H1 (cell line): ENCODE measurements around the gene NXF3. TPM values are rescaled to one million over a fixed set of nuclear protein-coding genes. Genes with fewer than 3 reads are reported as not detected.

ENCODE experiments used
- NRF1 ChIP-seq: IDR thresholded peaks from 2 replicates; pipeline ENCODE4 v1.6.1; 2011; ENCODE audit warnings: mild to moderate bottlenecking, low read depth, low read length, improper control_type of control experiment
- SP2 ChIP-seq: IDR thresholded peaks from 2 replicates; pipeline ENCODE4 v1.6.1; 2012; ENCODE audit warnings: mild to moderate bottlenecking, low read length, inconsistent platforms
- SUZ12 ChIP-seq: fragments of 200-600 bp; sonication (generic); IDR thresholded peaks from 2 replicates; pipeline ENCODE4 v1.6.1; 2012; ENCODE audit warnings: mild to moderate bottlenecking, inconsistent platforms, low read length, moderate library complexity, mixed read lengths
- polyA plus RNA-seq, 7 experiments: library from polyadenylated mRNA; depleted of rRNA in 3 of 7; stranded (reverse) in 5 of 7; unstranded in 2 of 7; fragments of >200 nt in 5 of 7; fragments of 200-250 nt in 2 of 7; gene quantifications; 1 replicate in 5 of 7; 2 replicates in 1 of 7; 4 replicates in 1 of 7; pipeline versions ENCODE4 v1.2.1 to v1.2.3, GENCODE V29; 2011 to 2013; ENCODE audit warnings: missing spikeins in 2 of 7, mixed read lengths in 2 of 7
- total RNA-seq: library from RNA; stranded (reverse); fragmentation: NEBNext Ultra II Directional; extraction: Animal tissue kit (Norgen Biotek cat#: 25700); gene quantifications from 2 replicates; pipeline ENCODE4 v1.2.1, GENCODE V29; 2021
- TF ChIP-seq, protein P1 (sequence below): fragments of 300-600 bp; sonication (generic); IDR thresholded peaks from 2 replicates; pipeline ENCODE4 v1.7.1; 2012; ENCODE audit warnings: low read length, moderate library complexity, mild to moderate bottlenecking, inconsistent platforms; ENCODE audit not compliant: insufficient replicate concordance

NXF3 gene
- total and polyA plus RNA-seq, 2 of the 8 experiments (the other 6 are each of a cell fraction or from before 2014, with no cell fraction given) = 0.12 TPM; not detected in 1

DNA sequence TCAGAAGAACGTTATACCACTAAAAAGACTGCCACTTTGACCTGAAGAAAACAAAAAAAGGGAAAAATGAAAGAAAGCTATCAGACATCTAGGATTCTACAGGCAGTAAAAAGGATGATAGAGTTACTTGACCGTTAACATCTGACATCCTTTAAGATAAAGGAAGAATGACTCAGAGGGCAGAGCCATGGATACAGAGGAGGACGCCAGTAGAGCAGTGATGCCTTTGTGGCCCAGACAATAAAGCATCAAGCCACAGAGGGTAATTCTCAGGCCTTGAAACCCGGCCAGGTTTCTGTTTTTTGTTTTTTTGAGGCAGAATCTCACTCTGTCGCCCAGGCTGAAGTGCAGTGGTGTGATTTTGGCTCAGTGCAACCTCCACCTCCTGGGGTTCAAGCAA, 19.5 kb downstream of the NXF3 start (continued):
- TF ChIP-seq, protein P1, sequence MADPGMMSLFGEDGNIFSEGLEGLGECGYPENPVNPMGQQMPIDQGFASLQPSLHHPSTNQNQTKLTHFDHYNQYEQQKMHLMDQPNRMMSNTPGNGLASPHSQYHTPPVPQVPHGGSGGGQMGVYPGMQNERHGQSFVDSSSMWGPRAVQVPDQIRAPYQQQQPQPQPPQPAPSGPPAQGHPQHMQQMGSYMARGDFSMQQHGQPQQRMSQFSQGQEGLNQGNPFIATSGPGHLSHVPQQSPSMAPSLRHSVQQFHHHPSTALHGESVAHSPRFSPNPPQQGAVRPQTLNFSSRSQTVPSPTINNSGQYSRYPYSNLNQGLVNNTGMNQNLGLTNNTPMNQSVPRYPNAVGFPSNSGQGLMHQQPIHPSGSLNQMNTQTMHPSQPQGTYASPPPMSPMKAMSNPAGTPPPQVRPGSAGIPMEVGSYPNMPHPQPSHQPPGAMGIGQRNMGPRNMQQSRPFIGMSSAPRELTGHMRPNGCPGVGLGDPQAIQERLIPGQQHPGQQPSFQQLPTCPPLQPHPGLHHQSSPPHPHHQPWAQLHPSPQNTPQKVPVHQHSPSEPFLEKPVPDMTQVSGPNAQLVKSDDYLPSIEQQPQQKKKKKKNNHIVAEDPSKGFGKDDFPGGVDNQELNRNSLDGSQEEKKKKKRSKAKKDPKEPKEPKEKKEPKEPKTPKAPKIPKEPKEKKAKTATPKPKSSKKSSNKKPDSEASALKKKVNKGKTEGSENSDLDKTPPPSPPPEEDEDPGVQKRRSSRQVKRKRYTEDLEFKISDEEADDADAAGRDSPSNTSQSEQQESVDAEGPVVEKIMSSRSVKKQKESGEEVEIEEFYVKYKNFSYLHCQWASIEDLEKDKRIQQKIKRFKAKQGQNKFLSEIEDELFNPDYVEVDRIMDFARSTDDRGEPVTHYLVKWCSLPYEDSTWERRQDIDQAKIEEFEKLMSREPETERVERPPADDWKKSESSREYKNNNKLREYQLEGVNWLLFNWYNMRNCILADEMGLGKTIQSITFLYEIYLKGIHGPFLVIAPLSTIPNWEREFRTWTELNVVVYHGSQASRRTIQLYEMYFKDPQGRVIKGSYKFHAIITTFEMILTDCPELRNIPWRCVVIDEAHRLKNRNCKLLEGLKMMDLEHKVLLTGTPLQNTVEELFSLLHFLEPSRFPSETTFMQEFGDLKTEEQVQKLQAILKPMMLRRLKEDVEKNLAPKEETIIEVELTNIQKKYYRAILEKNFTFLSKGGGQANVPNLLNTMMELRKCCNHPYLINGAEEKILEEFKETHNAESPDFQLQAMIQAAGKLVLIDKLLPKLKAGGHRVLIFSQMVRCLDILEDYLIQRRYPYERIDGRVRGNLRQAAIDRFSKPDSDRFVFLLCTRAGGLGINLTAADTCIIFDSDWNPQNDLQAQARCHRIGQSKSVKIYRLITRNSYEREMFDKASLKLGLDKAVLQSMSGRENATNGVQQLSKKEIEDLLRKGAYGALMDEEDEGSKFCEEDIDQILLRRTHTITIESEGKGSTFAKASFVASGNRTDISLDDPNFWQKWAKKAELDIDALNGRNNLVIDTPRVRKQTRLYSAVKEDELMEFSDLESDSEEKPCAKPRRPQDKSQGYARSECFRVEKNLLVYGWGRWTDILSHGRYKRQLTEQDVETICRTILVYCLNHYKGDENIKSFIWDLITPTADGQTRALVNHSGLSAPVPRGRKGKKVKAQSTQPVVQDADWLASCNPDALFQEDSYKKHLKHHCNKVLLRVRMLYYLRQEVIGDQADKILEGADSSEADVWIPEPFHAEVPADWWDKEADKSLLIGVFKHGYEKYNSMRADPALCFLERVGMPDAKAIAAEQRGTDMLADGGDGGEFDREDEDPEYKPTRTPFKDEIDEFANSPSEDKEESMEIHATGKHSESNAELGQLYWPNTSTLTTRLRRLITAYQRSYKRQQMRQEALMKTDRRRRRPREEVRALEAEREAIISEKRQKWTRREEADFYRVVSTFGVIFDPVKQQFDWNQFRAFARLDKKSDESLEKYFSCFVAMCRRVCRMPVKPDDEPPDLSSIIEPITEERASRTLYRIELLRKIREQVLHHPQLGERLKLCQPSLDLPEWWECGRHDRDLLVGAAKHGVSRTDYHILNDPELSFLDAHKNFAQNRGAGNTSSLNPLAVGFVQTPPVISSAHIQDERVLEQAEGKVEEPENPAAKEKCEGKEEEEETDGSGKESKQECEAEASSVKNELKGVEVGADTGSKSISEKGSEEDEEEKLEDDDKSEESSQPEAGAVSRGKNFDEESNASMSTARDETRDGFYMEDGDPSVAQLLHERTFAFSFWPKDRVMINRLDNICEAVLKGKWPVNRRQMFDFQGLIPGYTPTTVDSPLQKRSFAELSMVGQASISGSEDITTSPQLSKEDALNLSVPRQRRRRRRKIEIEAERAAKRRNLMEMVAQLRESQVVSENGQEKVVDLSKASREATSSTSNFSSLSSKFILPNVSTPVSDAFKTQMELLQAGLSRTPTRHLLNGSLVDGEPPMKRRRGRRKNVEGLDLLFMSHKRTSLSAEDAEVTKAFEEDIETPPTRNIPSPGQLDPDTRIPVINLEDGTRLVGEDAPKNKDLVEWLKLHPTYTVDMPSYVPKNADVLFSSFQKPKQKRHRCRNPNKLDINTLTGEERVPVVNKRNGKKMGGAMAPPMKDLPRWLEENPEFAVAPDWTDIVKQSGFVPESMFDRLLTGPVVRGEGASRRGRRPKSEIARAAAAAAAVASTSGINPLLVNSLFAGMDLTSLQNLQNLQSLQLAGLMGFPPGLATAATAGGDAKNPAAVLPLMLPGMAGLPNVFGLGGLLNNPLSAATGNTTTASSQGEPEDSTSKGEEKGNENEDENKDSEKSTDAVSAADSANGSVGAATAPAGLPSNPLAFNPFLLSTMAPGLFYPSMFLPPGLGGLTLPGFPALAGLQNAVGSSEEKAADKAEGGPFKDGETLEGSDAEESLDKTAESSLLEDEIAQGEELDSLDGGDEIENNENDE = no peak
- TF ChIP-seq NRF1 (no peak), SP2 (no peak), SUZ12 (no peak)
